Heart right ventricle (tissue), 16 donors: ENCODE data around the gene SLC6A14. TPM values are rescaled to one million over a fixed set of nuclear protein-coding genes. Genes with fewer than 3 reads are reported as not detected.

Source experiments
- ATAC-seq, 8 donors: fragments of 200-7000 bp; cut with Tn5 transposase; one replicate each; pipeline ENCODE4 v1.9.1; 2020; ENCODE audit warnings: mild to moderate bottlenecking in 8 of 8, moderate library complexity in 8 of 8, moderate number of reproducible peaks in 1 of 8
- DNase-seq, 2 donors: peaks; one replicate each; pipeline ENCODE4 v3.0.0-alpha.2; 2020
- H3K27ac ChIP-seq, 10 donors: fragments of 200-600 bp; sonication (generic) in 2 of 10; one replicate each; pipeline versions ENCODE4 v1.5.0 to v1.8.0; 2020 to 2022; ENCODE audit warnings: mild to moderate bottlenecking in 3 of 10
- H3K27me3 ChIP-seq, 7 donors: fragments of 200-600 bp; one replicate each; pipeline ENCODE4 v1.8.0; 2021 to 2022; ENCODE audit warnings: mild to moderate bottlenecking in 2 of 7
- H3K36me3 ChIP-seq, 9 donors: fragments of 200-600 bp; sonication (generic) in 1 of 9; one replicate each; pipeline versions ENCODE4 v1.5.0 to v1.8.0; 2020 to 2022; ENCODE audit warnings: mild to moderate bottlenecking in 2 of 9
- H3K4me1 ChIP-seq, 9 donors: fragments of 200-600 bp; sonication (generic) in 1 of 9; one replicate each; pipeline versions ENCODE4 v1.5.0 to v1.8.0; 2020 to 2022; ENCODE audit warnings: mild to moderate bottlenecking in 4 of 9
- H3K4me3 ChIP-seq, 10 donors: fragments of 200-600 bp; sonication (generic) in 2 of 10; one replicate each; pipeline versions ENCODE4 v1.5.0 to v1.8.0; 2020 to 2022; ENCODE audit warnings: mild to moderate bottlenecking in 7 of 10, moderate library complexity in 2 of 10
- H3K9me3 ChIP-seq, 11 donors: fragments of 200-600 bp in 10 of 11; sonication (generic) in 2 of 11; one replicate each; pipeline versions ENCODE4 v1.5.0 to v1.8.0; 2013 to 2022; ENCODE audit warnings: mild to moderate bottlenecking in 2 of 11, control low read depth in 1 of 11, moderate library complexity in 1 of 11
- WGBS, 2 donors: extraction: QIAGEN DNeasy Blood & Tissue Kit; methylation state at CpG; one replicate each; pipeline ENCODE4 v1.1.7; 2013; ENCODE audit warnings: inconsistent platforms in 1 of 2; 5-methylcytosine and 5-hydroxymethylcytosine counted together
- intact Hi-C, 10 donors: fragments of 100-400 bp; cut with DNase I; formaldehyde crosslinking; loops; one replicate each; pipeline versions ENCODE4 v1.11.1 to v1.14.2; 2022
- polyA plus RNA-seq, 2 donors: library from polyadenylated mRNA; stranded (reverse); fragments of 200-250 nt; gene quantifications; one replicate each; pipeline ENCODE4 v1.2.3, GENCODE V29; 2013
- total RNA-seq, 10 donors: library from RNA; stranded (reverse); fragmentation: NEBNext Ultra II Directional in 3 of 10; extraction: Animal tissue kit (Norgen Biotek cat#: 25700) in 3 of 10; gene quantifications; one replicate each; pipeline versions ENCODE4 v1.2.1 to v1.2.4, GENCODE V29; 2021 to 2023
- TF ChIP-seq, protein P1 (sequence below), 9 donors: fragments of 200-600 bp; sonication (generic) in 2 of 9; IDR thresholded peaks; one replicate each; pipeline versions ENCODE4 v1.5.0 to v1.8.0; 2021 to 2022; ENCODE audit warnings: antibody characterized with exemption in 9 of 9, mild to moderate bottlenecking in 5 of 9, moderate library complexity in 1 of 9
- donor health status: Arrhythmogenic right ventricular cardiomyopathy.
- donor health status: ischemic (EF 13 %, LVEDD 7.1; RV severe dilation, severe dysfunction).
- donor health status: healthy with polysubstance abuse.
- donor health status: DM: no; HTN: yes; CAD: no.
- donor health status: DM: no; HTN: no; CAD: no.
- donor health status: ischemic (EF 25% LVEDD 6.9; RV normal size, moderate dysfunction).
- donor health status: ischemic (EF 25% LVEDD 5.7; RV mildly dilated, moderate dysfunction).
- donor health status: healthy.
- donor health status: DM: yes; HTN: yes; CAD: no.
- donor health status: Ischemic cardiomyopathy.
- donor health status: ischemic (EF 35%, LVEDD 5.7; RV mildly dilated, moderate dysfunction).
- donor health status: nonischemic (EF 11% LVEDD 7.7; RV severe dilation, severe dysfunction).
- donor health status: DM: yes; HTN: yes; CAD: no.
- donor health status: PGD.
- donor health status: ischemic (EF 29% LVEDD 5.4; RV normal size, mild dysfunction).
- donor health status: nonischemic (EF 23%, LVEDD 6.1; RV moderate dilation, normal function).

The SLC6A14 gene
- total and polyA plus RNA-seq, 12 donors = 0.01 TPM; not detected in 11

DNA sequence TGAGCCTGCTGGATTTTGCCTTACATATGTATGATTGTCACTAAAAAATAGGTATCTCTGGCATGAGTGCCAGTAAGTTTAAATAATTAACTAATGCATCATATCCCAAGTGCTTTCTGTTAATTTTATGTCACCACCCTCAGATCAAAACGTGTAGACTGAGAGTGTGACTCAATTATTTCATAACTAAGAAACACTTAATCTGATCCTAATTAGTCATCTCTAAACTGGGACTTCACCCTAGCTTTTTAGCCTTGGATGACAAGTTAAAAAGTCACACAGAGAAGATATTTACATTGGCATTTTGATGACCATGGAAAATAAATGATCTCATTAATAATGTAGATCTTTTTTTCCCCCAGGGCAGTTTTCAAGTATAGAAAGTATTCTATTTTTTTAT, 23.1 kb upstream of the SLC6A14 start:
- Histone ChIP-seq H3K27ac (no peak overlapping the region), H3K4me1 (no peaks in the 10 kb centered on the region), H3K36me3 (no peaks in the 10 kb centered on the region), H3K9me3 (peaks cover 0 to 9% (median 0%) of the 10 kb centered on the region in 11 donors), H3K4me3 (no peak overlapping the region), H3K27me3 (no peaks in the 10 kb centered on the region)
- no peak for DNase-seq
- intact Hi-C loops = no loop called here
- TF ChIP-seq, protein P1, sequence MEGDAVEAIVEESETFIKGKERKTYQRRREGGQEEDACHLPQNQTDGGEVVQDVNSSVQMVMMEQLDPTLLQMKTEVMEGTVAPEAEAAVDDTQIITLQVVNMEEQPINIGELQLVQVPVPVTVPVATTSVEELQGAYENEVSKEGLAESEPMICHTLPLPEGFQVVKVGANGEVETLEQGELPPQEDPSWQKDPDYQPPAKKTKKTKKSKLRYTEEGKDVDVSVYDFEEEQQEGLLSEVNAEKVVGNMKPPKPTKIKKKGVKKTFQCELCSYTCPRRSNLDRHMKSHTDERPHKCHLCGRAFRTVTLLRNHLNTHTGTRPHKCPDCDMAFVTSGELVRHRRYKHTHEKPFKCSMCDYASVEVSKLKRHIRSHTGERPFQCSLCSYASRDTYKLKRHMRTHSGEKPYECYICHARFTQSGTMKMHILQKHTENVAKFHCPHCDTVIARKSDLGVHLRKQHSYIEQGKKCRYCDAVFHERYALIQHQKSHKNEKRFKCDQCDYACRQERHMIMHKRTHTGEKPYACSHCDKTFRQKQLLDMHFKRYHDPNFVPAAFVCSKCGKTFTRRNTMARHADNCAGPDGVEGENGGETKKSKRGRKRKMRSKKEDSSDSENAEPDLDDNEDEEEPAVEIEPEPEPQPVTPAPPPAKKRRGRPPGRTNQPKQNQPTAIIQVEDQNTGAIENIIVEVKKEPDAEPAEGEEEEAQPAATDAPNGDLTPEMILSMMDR (IDR thresholded peaks at IDR 0.05) = no peak
- 18 to 32% methylated on average over 1 of the region's 1 CpG for WGBS, 2 donors
- no peak for ATAC-seq

DNA sequence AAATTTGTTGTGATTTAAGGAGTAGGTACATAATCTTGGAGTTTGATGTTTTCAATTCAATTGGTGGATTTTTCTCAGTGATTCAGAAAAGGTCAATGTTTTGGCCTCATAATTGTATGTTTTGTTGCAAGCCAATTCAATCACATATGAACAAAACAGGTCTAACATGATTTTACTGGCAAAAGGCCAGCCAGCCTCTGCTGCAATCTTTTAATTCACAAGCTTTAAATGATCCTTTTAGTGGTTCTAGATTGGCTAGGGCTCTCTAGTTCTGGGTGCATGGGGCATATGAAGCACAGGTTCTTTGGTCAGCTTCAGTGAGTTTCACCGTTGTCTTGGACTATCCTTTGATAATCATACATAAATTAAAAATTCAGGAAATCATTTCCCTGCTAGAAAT, 19.2 kb upstream of the SLC6A14 start:
- ATAC-seq = no peak
- TF ChIP-seq, protein P1 (IDR thresholded peaks at IDR 0.05) = no peak
- H3K27ac ChIP-seq = no peak overlapping the region
- H3K36me3 ChIP-seq = no peaks in the 10 kb centered on the region
- WGBS, 2 donors = 92 to 95% methylated on average over 1 of the region's 1 CpG
- intact Hi-C loops = no loop called here
- H3K4me3 ChIP-seq = no peak overlapping the region
- peaks cover 0 to 8% (median 0%) of the 10 kb centered on the region in 7 donors for H3K27me3 ChIP-seq
- DNase-seq = no peak
- H3K9me3 ChIP-seq = no peaks in the 10 kb centered on the region
- no peaks in the 10 kb centered on the region for H3K4me1 ChIP-seq

DNA sequence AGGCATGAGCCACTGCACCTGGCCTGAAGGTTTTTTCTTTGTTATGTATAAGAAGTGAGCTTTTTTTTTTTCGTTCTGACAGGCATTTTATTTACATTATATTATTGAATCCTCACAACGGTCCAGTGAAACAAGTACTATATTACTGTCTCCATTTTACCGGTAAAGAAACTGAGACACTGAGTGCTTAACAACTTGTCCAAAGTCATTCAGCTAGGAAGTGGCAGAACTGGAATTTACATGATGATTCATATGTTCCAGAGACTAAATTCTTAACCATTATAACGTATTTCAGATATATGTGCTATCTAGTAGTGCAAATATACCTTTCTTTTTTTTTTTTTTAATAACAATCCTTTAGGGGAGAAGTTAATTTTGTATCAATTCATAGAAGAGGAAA, 18.4 kb upstream of the SLC6A14 start:
- 67 to 70% methylated on average over 4 of the region's 4 CpGs for WGBS, 2 donors
- no peak for ATAC-seq
- Histone ChIP-seq H3K36me3 (no peaks in the 10 kb centered on the region), H3K9me3 (no peaks in the 10 kb centered on the region), H3K4me1 (no peaks in the 10 kb centered on the region), H3K27me3 (peaks cover 0 to 8% (median 0%) of the 10 kb centered on the region in 7 donors), H3K27ac (no peak overlapping the region), H3K4me3 (no peak overlapping the region)
- intact Hi-C loops = no loop called here
- DNase-seq = no peak
- TF ChIP-seq, protein P1 (IDR thresholded peaks at IDR 0.05) = no peak

DNA sequence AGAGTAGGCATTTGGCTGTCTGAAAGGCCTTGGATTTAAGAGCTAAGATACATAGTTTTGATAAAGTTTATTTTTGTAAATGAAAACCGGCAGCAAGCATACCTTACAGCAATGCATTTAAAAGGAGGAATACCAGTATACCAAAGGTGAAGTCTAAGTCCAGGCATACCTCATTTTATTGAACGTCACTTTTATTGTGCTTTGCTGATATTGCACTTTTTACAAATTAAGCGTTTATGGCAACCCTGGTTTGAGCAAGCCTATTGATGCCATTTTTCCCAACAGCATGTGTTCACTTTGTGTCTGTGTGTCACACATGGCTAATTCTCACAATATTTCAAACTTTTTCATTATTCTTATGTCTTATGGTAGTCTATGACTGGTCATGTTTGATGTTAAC, 8.4 kb upstream of the SLC6A14 start:
- no peaks in the 10 kb centered on the region for H3K36me3 ChIP-seq
- WGBS, 2 donors = 91 to 93% methylated on average over 3 of the region's 3 CpGs
- no peaks in the 10 kb centered on the region for H3K27me3 ChIP-seq
- ATAC-seq = no peak
- no peak for DNase-seq
- intact Hi-C loops = no loop called here
- H3K4me3 ChIP-seq = no peak overlapping the region
- TF ChIP-seq, protein P1 (IDR thresholded peaks at IDR 0.05) = no peak
- no peaks in the 10 kb centered on the region for H3K9me3 ChIP-seq
- no peaks in the 10 kb centered on the region for H3K4me1 ChIP-seq
- H3K27ac ChIP-seq = no peak overlapping the region

DNA sequence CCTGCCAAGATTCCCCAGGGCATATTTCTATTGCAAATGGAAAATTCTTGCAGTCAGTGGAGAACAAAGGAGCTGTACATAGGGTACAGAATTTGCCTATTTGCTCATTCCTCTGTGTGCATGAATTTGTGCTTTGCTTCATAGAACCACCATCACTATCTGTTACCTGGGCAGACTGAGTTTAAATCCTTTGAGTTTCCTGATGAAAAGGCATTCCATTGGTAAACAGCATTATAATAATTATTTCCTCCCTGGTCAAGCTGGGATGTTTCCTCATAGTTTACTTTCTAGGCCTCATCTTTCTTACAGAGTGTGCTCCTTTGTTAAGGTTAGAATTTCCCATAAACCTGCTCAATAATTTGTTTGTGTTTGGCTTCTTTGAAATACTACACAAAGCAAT, 809 bp upstream of the SLC6A14 start:
- no peaks in the 10 kb centered on the region for H3K9me3 ChIP-seq
- no peak overlapping the region for H3K4me3 ChIP-seq
- TF ChIP-seq, protein P1 (IDR thresholded peaks at IDR 0.05) = no peak
- peaks cover 0 to 8% (median 0%) of the 10 kb centered on the region in 7 donors for H3K27me3 ChIP-seq
- no peaks in the 10 kb centered on the region for H3K36me3 ChIP-seq
- DNase-seq (no peak), ATAC-seq (no peak)
- intact Hi-C loops = no loop called here
- H3K4me1 ChIP-seq = no peaks in the 10 kb centered on the region
- H3K27ac ChIP-seq = no peak overlapping the region
